HG02981 (cell line): ENCODE results near the gene MAP3K8.

Experiments
- ATAC-seq: cut with Tn5 transposase; IDR thresholded peaks from one replicate; pipeline ENCODE4 v1.9.1; 2021; ENCODE audit warnings: mild to moderate bottlenecking, moderate library complexity; ENCODE audit not compliant: unreplicated experiment

The MAP3K8 gene

GRCh38 chr10:30433730-30434272 lies at the start of gene MAP3K8:
TSS of gene MAP3K8 (plus strand) at chr10:30434184. CDS start at chr10:30438939, 4,755 bp downstream.
- peak; percentile 56 for ATAC-seq

GRCh38 chr10:30384701-30385201 lies 49.2 kb upstream of the MAP3K8 start:
- no peak for ATAC-seq

- no peak for ATAC-seq
These were observed 47.0 kb upstream of the MAP3K8 start for GRCh38 chr10:30386801-30387588.

- no peak for ATAC-seq
These were observed 46.2 kb upstream of the MAP3K8 start for GRCh38 chr10:30387646-30388243.

- ATAC-seq = no peak
These were observed 44.4 kb upstream of the MAP3K8 start for GRCh38 chr10:30389543-30389942.

GRCh38 chr10:30390207-30390606 lies 43.8 kb upstream of the MAP3K8 start:
- ATAC-seq = no peak

GRCh38 chr10:30391266-30391665 lies 42.7 kb upstream of the MAP3K8 start:
- ATAC-seq = no peak

- peak; percentile 87 for ATAC-seq
These were observed 41.4 kb upstream of the MAP3K8 start for GRCh38 chr10:30392564-30392990.

GRCh38 chr10:30396293-30396692 lies 37.7 kb upstream of the MAP3K8 start:
- no peak for ATAC-seq

GRCh38 chr10:30396698-30397097 lies 37.3 kb upstream of the MAP3K8 start:
- ATAC-seq = no peak

- ATAC-seq = no peak
These were observed 35.8 kb upstream of the MAP3K8 start for GRCh38 chr10:30398193-30398592.

- no peak for ATAC-seq
These were observed 35.2 kb upstream of the MAP3K8 start for GRCh38 chr10:30398788-30399187.

GRCh38 chr10:30403494-30403893 lies 30.5 kb upstream of the MAP3K8 start:
- no peak for ATAC-seq

GRCh38 chr10:30404540-30404939 lies 29.4 kb upstream of the MAP3K8 start:
- ATAC-seq = no peak

- ATAC-seq = no peak
These were observed 22.7 kb upstream of the MAP3K8 start for GRCh38 chr10:30411263-30411662.

- ATAC-seq = no peak
These were observed 21.1 kb upstream of the MAP3K8 start for GRCh38 chr10:30412901-30413300.

- no peak for ATAC-seq
These were observed 19.9 kb upstream of the MAP3K8 start for GRCh38 chr10:30413996-30414576.

GRCh38 chr10:30415593-30415992 lies 18.4 kb upstream of the MAP3K8 start:
- no peak for ATAC-seq

- ATAC-seq = no peak
These were observed 16.7 kb upstream of the MAP3K8 start for GRCh38 chr10:30417301-30417700.

- ATAC-seq = peak; percentile 75
These were observed 13.7 kb upstream of the MAP3K8 start for GRCh38 chr10:30420266-30420665.

- peak; percentile 20 for ATAC-seq
These were observed 13.2 kb upstream of the MAP3K8 start for GRCh38 chr10:30420766-30421165.
